ENCODE data around the gene SCUBE2.

The SCUBE2 gene

GRCh38 chr11:9091044-9091922 is at the start of gene SCUBE2:
SCUBE2 (minus strand) TSS chr11:9091599; CDS start chr11:9091528, 71 bp downstream.
- no peak for DNase-seq (ENCODE audit: low read depth)

- DNase-seq (ENCODE audit: low read depth): no peak
Observed at GRCh38 chr11:9141186-9141585, 49.8 kb upstream of the SCUBE2 start.

- DNase-seq (ENCODE audit: low read depth): no peak
Observed at GRCh38 chr11:9139628-9140357, 48.4 kb upstream of the SCUBE2 start.

- DNase-seq (ENCODE audit: low read depth): no peak
Observed at GRCh38 chr11:9138612-9139579, 47.5 kb upstream of the SCUBE2 start.

GRCh38 chr11:9138133-9138453 is 46.7 kb upstream of the SCUBE2 start:
- DNase-seq (ENCODE audit: low read depth): no peak

- peak; percentile 62 for DNase-seq (ENCODE audit: low read depth)
Observed at GRCh38 chr11:9137293-9138132, 46.1 kb upstream of the SCUBE2 start.

GRCh38 chr11:9136741-9137140 is 45.3 kb upstream of the SCUBE2 start:
- no peak for DNase-seq (ENCODE audit: low read depth)

GRCh38 chr11:9133956-9134355 is 42.6 kb upstream of the SCUBE2 start:
- DNase-seq (ENCODE audit: low read depth): no peak

GRCh38 chr11:9132203-9132878 is 40.9 kb upstream of the SCUBE2 start:
- DNase-seq (ENCODE audit: low read depth): no peak

- DNase-seq (ENCODE audit: low read depth): no peak
Observed at GRCh38 chr11:9130297-9130696, 38.9 kb upstream of the SCUBE2 start.

GRCh38 chr11:9126636-9127035 is 35.2 kb upstream of the SCUBE2 start:
- DNase-seq (ENCODE audit: low read depth): no peak

GRCh38 chr11:9125185-9125886 is 33.9 kb upstream of the SCUBE2 start:
- no peak for DNase-seq (ENCODE audit: low read depth)

- no peak for DNase-seq (ENCODE audit: low read depth)
Observed at GRCh38 chr11:9123595-9124304, 32.4 kb upstream of the SCUBE2 start.

GRCh38 chr11:9121469-9121796 is 30.0 kb upstream of the SCUBE2 start:
- DNase-seq (ENCODE audit: low read depth): no peak

GRCh38 chr11:9120664-9121468 is 29.5 kb upstream of the SCUBE2 start:
- no peak for DNase-seq (ENCODE audit: low read depth)

- DNase-seq (ENCODE audit: low read depth): no peak
Observed at GRCh38 chr11:9118277-9118676, 26.9 kb upstream of the SCUBE2 start.

GRCh38 chr11:9112075-9112474 is 20.7 kb upstream of the SCUBE2 start:
- no peak for DNase-seq (ENCODE audit: low read depth)

GRCh38 chr11:9109858-9110731 is 18.7 kb upstream of the SCUBE2 start:
- no peak for DNase-seq (ENCODE audit: low read depth)
